ENCODE measurements around the gene USP40. TPM values are rescaled to one million over a fixed set of nuclear protein-coding genes. Genes with fewer than 3 reads are reported as not detected.

Gene USP40
- total RNA-seq, 3 donors from 2014 or later: 29.2 to 53.4 (median 35.2) TPM

DNA sequence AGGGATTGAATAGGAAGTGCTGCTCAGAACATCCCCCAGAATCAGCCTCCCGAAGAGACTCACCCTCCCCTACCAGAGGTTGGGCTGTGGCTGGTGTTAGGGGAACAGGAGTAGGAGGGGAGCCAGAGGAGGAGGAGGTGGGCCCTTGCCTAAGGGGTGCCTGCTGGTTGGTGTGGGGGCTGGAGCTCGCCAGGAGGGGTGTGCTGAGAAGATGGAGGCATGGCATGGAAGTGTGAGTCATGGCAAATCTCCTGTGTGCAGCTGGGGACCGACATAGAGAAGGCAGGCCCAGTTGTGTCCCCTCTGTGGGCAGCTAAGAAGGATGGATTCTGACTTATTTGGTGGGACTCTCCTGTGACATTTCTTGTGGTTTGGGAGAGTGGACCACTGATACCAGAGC, 138.6 kb downstream of the USP40 start:
- Histone ChIP-seq H3K27ac (no peak overlapping the region), H3K4me3 (no peak overlapping the region), H3K27me3 (no peaks in the 10 kb centered on the region), H3K9me3 (no peaks in the 10 kb centered on the region), H3K36me3 (no peaks in the 10 kb centered on the region), H3K4me1 (no peaks in the 10 kb centered on the region)
- TF ChIP-seq POLR2AphosphoS5 (IDR thresholded peaks at IDR 0.05) (no peak), POLR2A (IDR thresholded peaks at IDR 0.05) (no peak)
- TF ChIP-seq, protein P1, sequence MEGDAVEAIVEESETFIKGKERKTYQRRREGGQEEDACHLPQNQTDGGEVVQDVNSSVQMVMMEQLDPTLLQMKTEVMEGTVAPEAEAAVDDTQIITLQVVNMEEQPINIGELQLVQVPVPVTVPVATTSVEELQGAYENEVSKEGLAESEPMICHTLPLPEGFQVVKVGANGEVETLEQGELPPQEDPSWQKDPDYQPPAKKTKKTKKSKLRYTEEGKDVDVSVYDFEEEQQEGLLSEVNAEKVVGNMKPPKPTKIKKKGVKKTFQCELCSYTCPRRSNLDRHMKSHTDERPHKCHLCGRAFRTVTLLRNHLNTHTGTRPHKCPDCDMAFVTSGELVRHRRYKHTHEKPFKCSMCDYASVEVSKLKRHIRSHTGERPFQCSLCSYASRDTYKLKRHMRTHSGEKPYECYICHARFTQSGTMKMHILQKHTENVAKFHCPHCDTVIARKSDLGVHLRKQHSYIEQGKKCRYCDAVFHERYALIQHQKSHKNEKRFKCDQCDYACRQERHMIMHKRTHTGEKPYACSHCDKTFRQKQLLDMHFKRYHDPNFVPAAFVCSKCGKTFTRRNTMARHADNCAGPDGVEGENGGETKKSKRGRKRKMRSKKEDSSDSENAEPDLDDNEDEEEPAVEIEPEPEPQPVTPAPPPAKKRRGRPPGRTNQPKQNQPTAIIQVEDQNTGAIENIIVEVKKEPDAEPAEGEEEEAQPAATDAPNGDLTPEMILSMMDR (IDR thresholded peaks at IDR 0.05): no peak
- DNase-seq (ENCODE audit: low spot score in 2 of 2): no peak
- intact Hi-C loops (cut with DNase I; ENCODE audit: low total_unique reads): no loop called here

DNA sequence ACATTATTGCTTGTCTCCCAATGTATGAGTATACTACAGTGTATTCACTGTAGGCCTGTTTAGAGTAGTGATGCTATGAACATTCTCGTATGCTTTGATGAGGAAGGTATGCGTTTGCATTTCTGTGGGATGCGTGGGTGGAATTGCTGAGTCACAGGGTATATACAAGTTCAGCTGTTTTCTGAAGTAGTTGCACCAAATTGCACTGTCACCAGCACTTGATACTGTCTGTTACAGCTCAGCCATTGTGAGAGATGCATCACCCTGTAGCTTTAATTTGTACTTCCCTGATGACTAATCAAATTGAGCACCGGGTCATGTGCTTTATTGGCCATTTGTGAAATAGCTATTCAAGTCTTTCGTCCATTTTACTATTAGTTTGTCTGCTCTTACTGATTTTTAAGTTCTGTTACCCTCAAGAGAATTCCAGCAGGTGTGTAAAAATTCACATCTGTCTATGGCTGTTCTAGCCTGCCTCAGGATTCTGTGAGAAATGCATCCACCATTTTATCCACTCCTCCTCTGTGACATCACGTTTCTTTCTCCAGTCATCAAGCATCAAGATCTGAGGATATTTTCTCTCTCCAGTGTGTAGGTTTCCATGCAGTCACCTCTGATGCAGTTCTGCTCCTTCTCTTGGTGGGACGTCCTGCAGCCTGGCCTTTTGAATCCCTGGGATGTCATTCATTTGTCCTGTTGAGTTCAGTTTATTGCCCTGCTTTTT, 139.8 kb downstream of the USP40 start:
- H3K27ac ChIP-seq: no peak overlapping the region
- DNase-seq (ENCODE audit: low spot score in 2 of 2): no peak
- no peak overlapping the region for H3K4me3 ChIP-seq
- TF ChIP-seq POLR2A (IDR thresholded peaks at IDR 0.05) (no peak), POLR2AphosphoS5 (IDR thresholded peaks at IDR 0.05) (no peak)
- TF ChIP-seq, protein P1 (IDR thresholded peaks at IDR 0.05): no peak
- H3K27me3 ChIP-seq: no peaks in the 10 kb centered on the region
- H3K36me3 ChIP-seq: no peaks in the 10 kb centered on the region
- intact Hi-C loops (cut with DNase I; ENCODE audit: low total_unique reads): loop anchor here (1.0 kb wide), 1 partner anchor 27 kb away; no protein-coding TSS in a partner anchor
- H3K4me1 ChIP-seq: no peaks in the 10 kb centered on the region
- H3K9me3 ChIP-seq: no peaks in the 10 kb centered on the region

Other genes with a start within 250 kb of the USP40 start
- gene DGKD, start 212.3 kb downstream of the USP40 start, total RNA-seq: 10 to 100 TPM; 17.1 to 41.3 (median 37.3) TPM
- gene UGT1A8, start 50.9 kb upstream of the USP40 start, total RNA-seq: not detected
- gene UGT1A10, start 69.7 kb upstream of the USP40 start, total RNA-seq: not detected
- not detected for gene UGT1A9, start 105.1 kb upstream of the USP40 start, total RNA-seq
- gene UGT1A7, start 115.1 kb upstream of the USP40 start, total RNA-seq: not detected
- gene UGT1A6, start 126.1 kb upstream of the USP40 start, total RNA-seq: not detected
- gene UGT1A5, start 146.1 kb upstream of the USP40 start, total RNA-seq: not detected
- not detected for gene UGT1A4, start 152.0 kb upstream of the USP40 start, total RNA-seq
- under 1 TPM in 1 of 3 donors, not detected in 2; 0.16 TPM for gene UGT1A3, start 162.3 kb upstream of the USP40 start, total RNA-seq
- not detected for gene UGT1A1, start 193.5 kb upstream of the USP40 start, total RNA-seq
- gene MROH2A, start 211.5 kb upstream of the USP40 start, total RNA-seq: not detected